ENCODE measurements around the gene CEP112. TPM values are rescaled to one million over a fixed set of nuclear protein-coding genes. Genes with fewer than 3 reads are reported as not detected.

CEP112 gene
- total RNA-seq, 1 experiment from 2014 or later, result 6.1 TPM

DNA sequence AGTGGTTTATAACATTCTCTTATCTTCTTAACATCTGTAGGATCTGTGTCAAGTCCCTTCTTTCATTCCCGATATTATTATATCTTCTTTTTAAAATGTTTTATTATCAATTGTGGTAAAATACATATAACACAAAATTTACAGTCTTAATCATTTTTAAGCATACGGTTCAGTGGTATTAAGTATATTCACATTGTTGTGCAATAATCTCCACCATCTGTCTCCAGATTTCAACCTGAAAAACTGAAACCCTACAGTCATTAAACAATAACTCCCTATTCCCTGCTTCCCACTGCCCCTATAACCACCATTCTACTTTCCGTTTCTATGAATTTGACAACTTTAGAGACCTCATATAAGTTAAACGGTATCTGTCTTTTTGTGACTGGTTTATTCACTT, 45.5 kb downstream of the CEP112 start:
- H3K27me3 Mint-ChIP-seq (ENCODE audit: low read depth), result no peaks in the 10 kb centered on the region
- TF ChIP-seq ZNF396 (CRISPR knock-in tag; IDR thresholded peaks at IDR 0.05; ENCODE audit: borderline replicate concordance) (no peak), ELF4 (CRISPR knock-in tag; IDR thresholded peaks at IDR 0.05; ENCODE audit: low read depth) (no peak), MAX (CRISPR knock-in tag; IDR thresholded peaks at IDR 0.05) (no peak), CREM (CRISPR knock-in tag; IDR thresholded peaks at IDR 0.05) (no peak), SMAD4 (CRISPR knock-in tag; IDR thresholded peaks at IDR 0.05) (no peak), RORB (CRISPR knock-in tag; IDR thresholded peaks at IDR 0.05) (no peak), ZMAT4 (CRISPR knock-in tag; IDR thresholded peaks at IDR 0.05) (no peak), ZNF671 (CRISPR knock-in tag; IDR thresholded peaks at IDR 0.05) (no peak)
- TF ChIP-seq, protein P1, sequence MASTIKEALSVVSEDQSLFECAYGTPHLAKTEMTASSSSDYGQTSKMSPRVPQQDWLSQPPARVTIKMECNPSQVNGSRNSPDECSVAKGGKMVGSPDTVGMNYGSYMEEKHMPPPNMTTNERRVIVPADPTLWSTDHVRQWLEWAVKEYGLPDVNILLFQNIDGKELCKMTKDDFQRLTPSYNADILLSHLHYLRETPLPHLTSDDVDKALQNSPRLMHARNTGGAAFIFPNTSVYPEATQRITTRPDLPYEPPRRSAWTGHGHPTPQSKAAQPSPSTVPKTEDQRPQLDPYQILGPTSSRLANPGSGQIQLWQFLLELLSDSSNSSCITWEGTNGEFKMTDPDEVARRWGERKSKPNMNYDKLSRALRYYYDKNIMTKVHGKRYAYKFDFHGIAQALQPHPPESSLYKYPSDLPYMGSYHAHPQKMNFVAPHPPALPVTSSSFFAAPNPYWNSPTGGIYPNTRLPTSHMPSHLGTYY (CRISPR knock-in tag; IDR thresholded peaks at IDR 0.05), result no peak
- TF ChIP-seq, protein P2, sequence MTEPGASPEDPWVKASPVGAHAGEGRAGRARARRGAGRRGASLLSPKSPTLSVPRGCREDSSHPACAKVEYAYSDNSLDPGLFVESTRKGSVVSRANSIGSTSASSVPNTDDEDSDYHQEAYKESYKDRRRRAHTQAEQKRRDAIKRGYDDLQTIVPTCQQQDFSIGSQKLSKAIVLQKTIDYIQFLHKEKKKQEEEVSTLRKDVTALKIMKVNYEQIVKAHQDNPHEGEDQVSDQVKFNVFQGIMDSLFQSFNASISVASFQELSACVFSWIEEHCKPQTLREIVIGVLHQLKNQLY (CRISPR knock-in tag; IDR thresholded peaks at IDR 0.05), result no peak
- TF ChIP-seq, protein P3, sequence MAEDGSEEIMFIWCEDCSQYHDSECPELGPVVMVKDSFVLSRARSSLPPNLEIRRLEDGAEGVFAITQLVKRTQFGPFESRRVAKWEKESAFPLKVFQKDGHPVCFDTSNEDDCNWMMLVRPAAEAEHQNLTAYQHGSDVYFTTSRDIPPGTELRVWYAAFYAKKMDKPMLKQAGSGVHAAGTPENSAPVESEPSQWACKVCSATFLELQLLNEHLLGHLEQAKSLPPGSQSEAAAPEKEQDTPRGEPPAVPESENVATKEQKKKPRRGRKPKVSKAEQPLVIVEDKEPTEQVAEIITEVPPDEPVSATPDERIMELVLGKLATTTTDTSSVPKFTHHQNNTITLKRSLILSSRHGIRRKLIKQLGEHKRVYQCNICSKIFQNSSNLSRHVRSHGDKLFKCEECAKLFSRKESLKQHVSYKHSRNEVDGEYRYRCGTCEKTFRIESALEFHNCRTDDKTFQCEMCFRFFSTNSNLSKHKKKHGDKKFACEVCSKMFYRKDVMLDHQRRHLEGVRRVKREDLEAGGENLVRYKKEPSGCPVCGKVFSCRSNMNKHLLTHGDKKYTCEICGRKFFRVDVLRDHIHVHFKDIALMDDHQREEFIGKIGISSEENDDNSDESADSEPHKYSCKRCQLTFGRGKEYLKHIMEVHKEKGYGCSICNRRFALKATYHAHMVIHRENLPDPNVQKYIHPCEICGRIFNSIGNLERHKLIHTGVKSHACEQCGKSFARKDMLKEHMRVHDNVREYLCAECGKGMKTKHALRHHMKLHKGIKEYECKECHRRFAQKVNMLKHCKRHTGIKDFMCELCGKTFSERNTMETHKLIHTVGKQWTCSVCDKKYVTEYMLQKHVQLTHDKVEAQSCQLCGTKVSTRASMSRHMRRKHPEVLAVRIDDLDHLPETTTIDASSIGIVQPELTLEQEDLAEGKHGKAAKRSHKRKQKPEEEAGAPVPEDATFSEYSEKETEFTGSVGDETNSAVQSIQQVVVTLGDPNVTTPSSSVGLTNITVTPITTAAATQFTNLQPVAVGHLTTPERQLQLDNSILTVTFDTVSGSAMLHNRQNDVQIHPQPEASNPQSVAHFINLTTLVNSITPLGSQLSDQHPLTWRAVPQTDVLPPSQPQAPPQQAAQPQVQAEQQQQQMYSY (CRISPR knock-in tag; IDR thresholded peaks at IDR 0.05), result no peak
- DNase-seq (ENCODE audit: low spot score) (no peak), ATAC-seq (no peak)
- H3K36me3 Mint-ChIP-seq, result no peaks in the 10 kb centered on the region
- ChIA-PET CTCF (no interaction called here), POLR2A (no interaction called here)
- H3K9me3 Mint-ChIP-seq, result no peaks in the 10 kb centered on the region
- H3K4me1 Mint-ChIP-seq, result no peaks in the 10 kb centered on the region
- no peak overlapping the region for H3K4me3 Mint-ChIP-seq
- H3K27ac Mint-ChIP-seq, result no peak overlapping the region

GRCh38 chr17:66143657-66144282, 48.2 kb downstream of the CEP112 start:
- DNase-seq (ENCODE audit: low spot score), result no peak
- no peaks in the 10 kb centered on the region for H3K9me3 Mint-ChIP-seq
- ChIA-PET POLR2A (interaction anchor here (0.6 kb wide), 1 partner anchor 672 kb away, joined by 3 read pairs; no protein-coding TSS in a partner anchor), CTCF (no interaction called here)
- H3K4me1 Mint-ChIP-seq, result no peaks in the 10 kb centered on the region
- no peak overlapping the region for H3K27ac Mint-ChIP-seq
- H3K27me3 Mint-ChIP-seq (ENCODE audit: low read depth), result no peaks in the 10 kb centered on the region
- no peaks in the 10 kb centered on the region for H3K36me3 Mint-ChIP-seq
- no peak for ATAC-seq
- no peak overlapping the region for H3K4me3 Mint-ChIP-seq
- no peak for TF ChIP-seq NR3C1 (CRISPR knock-in tag; conservative IDR thresholded peaks at IDR 0.05; ENCODE audit: low read depth)
- no peak for TF ChIP-seq GTF2I (CRISPR knock-in tag; conservative IDR thresholded peaks at IDR 0.05)
- TF ChIP-seq FOXP4 (CRISPR knock-in tag; IDR thresholded peaks at IDR 0.05), result no peak

- Mint-ChIP-seq H3K36me3 (no peaks in the 10 kb centered on the region), H3K4me1 (no peaks in the 10 kb centered on the region), H3K4me3 (no peak overlapping the region), H3K27ac (no peak overlapping the region), H3K9me3 (no peaks in the 10 kb centered on the region), H3K27me3 (ENCODE audit: low read depth) (no peaks in the 10 kb centered on the region)
- ChIA-PET POLR2A (no interaction called here), CTCF (no interaction called here)
- DNase-seq (ENCODE audit: low spot score) (no peak), ATAC-seq (no peak)
- TF ChIP-seq, protein P4, sequence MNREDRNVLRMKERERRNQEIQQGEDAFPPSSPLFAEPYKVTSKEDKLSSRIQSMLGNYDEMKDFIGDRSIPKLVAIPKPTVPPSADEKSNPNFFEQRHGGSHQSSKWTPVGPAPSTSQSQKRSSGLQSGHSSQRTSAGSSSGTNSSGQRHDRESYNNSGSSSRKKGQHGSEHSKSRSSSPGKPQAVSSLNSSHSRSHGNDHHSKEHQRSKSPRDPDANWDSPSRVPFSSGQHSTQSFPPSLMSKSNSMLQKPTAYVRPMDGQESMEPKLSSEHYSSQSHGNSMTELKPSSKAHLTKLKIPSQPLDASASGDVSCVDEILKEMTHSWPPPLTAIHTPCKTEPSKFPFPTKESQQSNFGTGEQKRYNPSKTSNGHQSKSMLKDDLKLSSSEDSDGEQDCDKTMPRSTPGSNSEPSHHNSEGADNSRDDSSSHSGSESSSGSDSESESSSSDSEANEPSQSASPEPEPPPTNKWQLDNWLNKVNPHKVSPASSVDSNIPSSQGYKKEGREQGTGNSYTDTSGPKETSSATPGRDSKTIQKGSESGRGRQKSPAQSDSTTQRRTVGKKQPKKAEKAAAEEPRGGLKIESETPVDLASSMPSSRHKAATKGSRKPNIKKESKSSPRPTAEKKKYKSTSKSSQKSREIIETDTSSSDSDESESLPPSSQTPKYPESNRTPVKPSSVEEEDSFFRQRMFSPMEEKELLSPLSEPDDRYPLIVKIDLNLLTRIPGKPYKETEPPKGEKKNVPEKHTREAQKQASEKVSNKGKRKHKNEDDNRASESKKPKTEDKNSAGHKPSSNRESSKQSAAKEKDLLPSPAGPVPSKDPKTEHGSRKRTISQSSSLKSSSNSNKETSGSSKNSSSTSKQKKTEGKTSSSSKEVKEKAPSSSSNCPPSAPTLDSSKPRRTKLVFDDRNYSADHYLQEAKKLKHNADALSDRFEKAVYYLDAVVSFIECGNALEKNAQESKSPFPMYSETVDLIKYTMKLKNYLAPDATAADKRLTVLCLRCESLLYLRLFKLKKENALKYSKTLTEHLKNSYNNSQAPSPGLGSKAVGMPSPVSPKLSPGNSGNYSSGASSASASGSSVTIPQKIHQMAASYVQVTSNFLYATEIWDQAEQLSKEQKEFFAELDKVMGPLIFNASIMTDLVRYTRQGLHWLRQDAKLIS (CRISPR knock-in tag; IDR thresholded peaks at IDR 0.05; ENCODE audit: borderline replicate concordance), result no peak
- no peak for TF ChIP-seq OVOL2 (CRISPR knock-in tag; IDR thresholded peaks at IDR 0.05; ENCODE audit: borderline replicate concordance)
- no peak for TF ChIP-seq ESRRA (CRISPR knock-in tag; IDR thresholded peaks at IDR 0.05; ENCODE audit: borderline replicate concordance)
- TF ChIP-seq CREB1 (CRISPR knock-in tag; IDR thresholded peaks at IDR 0.05), result no peak
- TF ChIP-seq ZNF423 (CRISPR knock-in tag; IDR thresholded peaks at IDR 0.05), result no peak
Observed at GRCh38 chr17:66142428-66142827, 49.5 kb downstream of the CEP112 start.

Measured in WTC11 (cell line).